IMR-90 (cell line): ENCODE measurements around the gene TPPP3. TPM values are rescaled to one million over a fixed set of nuclear protein-coding genes. Genes with fewer than 3 reads are reported as not detected.
"Not testable (repeated sequence)": the region's sequence is repeated elsewhere in the genome, so short reads cannot be mapped to it uniquely, and the experiment has no call there.

Experiments used
- ATAC-seq: fragments of 200-7000 bp; cut with Tn5 transposase; 2 replicates; pipeline ENCODE4 v1.9.1; 2020; ENCODE audit warnings: low read depth, mild to moderate bottlenecking, moderate library complexity
- BruUV-seq: library from RNA; stranded (reverse); fragments of 400-500 nt; replicated peaks from 2 replicates; lab custom pipeline; 2021; lab: Mats Ljungman, UMichigan
- CTCF ChIA-PET: fragments of 300-600 bp; formaldehyde crosslinking; extraction: SDS; loops from one replicate; lab custom pipeline; 2021; ENCODE audit warnings: antibody characterized with exemption; lab: Yijun Ruan, JAX
- POLR2A ChIA-PET: fragments of 300-600 bp; sonication (Branson Sonifier 250); formaldehyde crosslinking; loops from one replicate; lab custom pipeline; 2022; ENCODE audit warnings: antibody characterized with exemption; ENCODE audit not compliant: unreplicated experiment; lab: Charles Lee
- DNase-seq: peaks from one replicate; pipeline ENCODE4 v3.0.0; 2013
- H2AFZ ChIP-seq: replicated peaks from 2 replicates; pipeline ENCODE3; 2013; ENCODE audit warnings: low read length, mild to moderate bottlenecking; ENCODE audit not compliant: poor library complexity
- H2AK5ac ChIP-seq: 2 replicates; pipeline ENCODE4 v1.6.1; 2013; ENCODE audit warnings: low read depth, low read length, inconsistent platforms
- H2AK9ac ChIP-seq: replicated peaks from 2 replicates; pipeline ENCODE3; 2013; ENCODE audit warnings: mild to moderate bottlenecking, low read depth, low read length, moderate library complexity; ENCODE audit not compliant: poor library complexity
- H2BK120ac ChIP-seq: 2 replicates; pipeline ENCODE4 v1.6.1; 2013; ENCODE audit warnings: low read depth, low read length, inconsistent platforms
- H2BK15ac ChIP-seq: 3 replicates; pipeline ENCODE4 v1.6.1; 2013; ENCODE audit warnings: low read depth, low read length, inconsistent platforms
- H2BK20ac ChIP-seq: 2 replicates; pipeline ENCODE4 v1.6.1; 2013; ENCODE audit warnings: low read depth, mild to moderate bottlenecking, inconsistent platforms, low read length, moderate library complexity
- H2BK5ac ChIP-seq: 2 replicates; pipeline ENCODE4 v1.6.1; 2013; ENCODE audit warnings: mild to moderate bottlenecking, low read depth, low read length, inconsistent platforms; ENCODE audit not compliant: poor library complexity, severe bottlenecking
- H3K14ac ChIP-seq: replicated peaks from 2 replicates; pipeline ENCODE4 v1.6.1; 2013; ENCODE audit warnings: low read depth, low read length, inconsistent platforms
- H3K18ac ChIP-seq: 2 replicates; pipeline ENCODE4 v1.6.1; 2013; ENCODE audit warnings: low read depth, low read length, control low read depth
- H3K23ac ChIP-seq: 2 replicates; pipeline ENCODE4 v1.6.1; 2013; ENCODE audit warnings: low read depth, low read length, inconsistent platforms
- H3K27ac ChIP-seq: 2 replicates; pipeline ENCODE4 v1.5.1; 2013; ENCODE audit warnings: mild to moderate bottlenecking, control low read depth, low read length; ENCODE audit not compliant: insufficient read depth
- H3K27me3 ChIP-seq: 2 replicates; pipeline ENCODE4 v1.6.1; 2013; ENCODE audit warnings: low read length; ENCODE audit not compliant: control insufficient read depth, insufficient read depth
- H3K36me3 ChIP-seq: 2 replicates; pipeline ENCODE4 v1.6.1; 2013; ENCODE audit warnings: low read length, mixed read lengths; ENCODE audit not compliant: control insufficient read depth, insufficient read depth
- H3K4ac ChIP-seq: 2 replicates; pipeline ENCODE4 v1.6.1; 2013; ENCODE audit warnings: low read depth, low read length, inconsistent platforms
- H3K4me1 ChIP-seq: 2 replicates; pipeline ENCODE4 v1.6.1; 2013; ENCODE audit warnings: low read length, mixed read lengths; ENCODE audit not compliant: control insufficient read depth, insufficient read depth
- H3K4me2 ChIP-seq: 2 replicates; pipeline ENCODE4 v1.6.1; 2013; ENCODE audit warnings: low read depth, mild to moderate bottlenecking, control low read depth, low read length, moderate library complexity
- H3K4me3 ChIP-seq: 2 replicates; pipeline ENCODE4 v1.5.1; 2013; ENCODE audit warnings: low read depth, mild to moderate bottlenecking, control low read depth, low read length, moderate library complexity; ENCODE audit not compliant: insufficient read depth
- H3K56ac ChIP-seq: 2 replicates; pipeline ENCODE4 v1.6.1; 2013; ENCODE audit warnings: low read length, inconsistent platforms; ENCODE audit not compliant: insufficient read depth; ENCODE audit errors: extremely low read depth
- H3K79me1 ChIP-seq, 2 experiments: 2 replicates each; pipeline ENCODE4 v1.6.1; 2013; ENCODE audit warnings: low read length in 2 of 2, inconsistent platforms in 1 of 2, low read depth in 1 of 2
- H3K9ac ChIP-seq: 2 replicates; pipeline ENCODE4 v1.6.1; 2013; ENCODE audit warnings: low read depth, low read length, control low read depth
- H3K9me1 ChIP-seq: 2 replicates; pipeline ENCODE4 v1.6.1; 2013; ENCODE audit warnings: low read length, inconsistent platforms; ENCODE audit not compliant: insufficient read depth
- H3K9me3 ChIP-seq: 2 replicates; pipeline ENCODE4 v1.6.1; 2013; ENCODE audit warnings: low read length; ENCODE audit not compliant: control insufficient read depth, insufficient read depth
- H4K20me1 ChIP-seq: 2 replicates; pipeline ENCODE4 v1.6.1; 2013; ENCODE audit warnings: low read length, inconsistent platforms; ENCODE audit not compliant: insufficient read depth
- H4K5ac ChIP-seq: 2 replicates; pipeline ENCODE4 v1.6.1; 2013; ENCODE audit warnings: mild to moderate bottlenecking, low read depth, low read length, control low read depth
- H4K8ac ChIP-seq, 2 experiments: 2 replicates each; pipeline ENCODE4 v1.6.1; 2013; ENCODE audit warnings: low read depth in 2 of 2, low read length in 2 of 2, control low read depth in 1 of 2, inconsistent platforms in 1 of 2
- H4K91ac ChIP-seq: 2 replicates; pipeline ENCODE4 v1.6.1; 2013; ENCODE audit warnings: low read depth, low read length, inconsistent platforms; ENCODE audit not compliant: insufficient read depth
- WGBS, 2 experiments: methylation state at CpG; one replicate each; pipeline versions ENCODE4 v1.1.5 to v1.1.7; 2013; ENCODE audit warnings: missing lambda C conversion rate in 2 of 2; ENCODE audit not compliant: insufficient read length in 1 of 2; ENCODE audit errors: extremely low coverage in 2 of 2; 5-methylcytosine and 5-hydroxymethylcytosine counted together
- dilution Hi-C: fragments of 300-500 bp; cut with HindIII; formaldehyde crosslinking; loops from one replicate; pipeline ENCODE4 v1.14.3; 2018; ENCODE audit warnings: low sequenced_read_pairs; ENCODE audit not compliant: unreplicated experiment
- in situ Hi-C: fragments of 300-500 bp; cut with MboI; formaldehyde crosslinking; loops from 3 replicates; pipeline ENCODE4 v1.14.3; 2019; ENCODE audit warnings: low sequenced_read_pairs, inconsistent platforms, mixed read lengths
- intact Hi-C: fragments of 100-400 bp; cut with micrococcal nuclease; formaldehyde crosslinking; loops from 2 replicates; pipeline ENCODE4 v1.10.0; 2022
- polyA plus RNA-seq, 3 experiments: library from polyadenylated mRNA; depleted of rRNA; stranded (reverse); fragments of >200 nt; gene quantifications; 2 replicates each; pipeline ENCODE4 v1.2.3, GENCODE V29; 2012; ENCODE audit warnings: low replicate concordance in 1 of 3
- total RNA-seq: library from RNA; depleted of rRNA; stranded (reverse); fragments of >200 nt; gene quantifications from 2 replicates; pipeline ENCODE4 v1.2.3, GENCODE V29; 2012

The TPPP3 gene
- total and polyA plus RNA-seq, 2 of the 4 experiments (the other 2 are of a cell fraction): 0.54 to 2.4 TPM

GRCh38 chr16:67352463-67352862 is 40.8 kb downstream of the TPPP3 start:
- H3K4me3 ChIP-seq, H3K9me1 ChIP-seq, ATAC-seq, H3K4me1 ChIP-seq, POLR2A ChIA-PET, H3K9ac ChIP-seq, H2BK5ac ChIP-seq, H2AK5ac ChIP-seq, BruUV-seq, H3K18ac ChIP-seq, intact Hi-C loops, H3K14ac ChIP-seq, H4K5ac ChIP-seq, H4K91ac ChIP-seq, H3K23ac ChIP-seq, H3K9me3 ChIP-seq, H3K4me2 ChIP-seq, H3K4ac ChIP-seq, H4K8ac ChIP-seq, in situ Hi-C loops, H3K27ac ChIP-seq, DNase-seq, H2BK15ac ChIP-seq, dilution Hi-C loops, H3K36me3 ChIP-seq, H2BK20ac ChIP-seq, H2AK9ac ChIP-seq, CTCF ChIA-PET, H2AFZ ChIP-seq, H4K20me1 ChIP-seq, H2BK120ac ChIP-seq, H3K56ac ChIP-seq, H3K79me1 ChIP-seq: not testable (repeated sequence)
- WGBS, 2 experiments: no CpG with 5 or more reads among the region's 3 CpGs
- H3K27me3 ChIP-seq: peaks cover 19% of the 10 kb centered on the region
